ENCODE results near the gene DTL. TPM values are rescaled to one million over a fixed set of nuclear protein-coding genes. Genes with fewer than 3 reads are reported as not detected.

Gene DTL
- total RNA-seq, 1 experiment from 2014 or later = 73.0 TPM

- H3K79me2 ChIP-seq (ENCODE audit: insufficient read depth, low read length) = no peaks in the 10 kb centered on the region
- no peak overlapping the region for H4K8ac ChIP-seq (replicated peaks; ENCODE audit: insufficient read length, low read depth, low read length)
- Mint-ChIP-seq H3K4me3 (no peak overlapping the region), H3K9me3 (no peaks in the 10 kb centered on the region), H3K27ac (no peak overlapping the region), H3K27me3 (ENCODE audit: low read depth) (no peaks in the 10 kb centered on the region), H3K4me1 (no peaks in the 10 kb centered on the region), H3K36me3 (ENCODE audit: insufficient read depth in 1 of 3, low read depth in 3 of 3) (peaks cover 29 to 80% (median 73%) of the 10 kb centered on the region in 3 experiments; a peak in 6 of 7 replicates)
- no peak overlapping the region for H3K27ac ChIP-seq (ENCODE audit: insufficient read length, low read depth, low read length)
- no peak overlapping the region for H3K14ac ChIP-seq (ENCODE audit: insufficient read depth, low read length)
- no peak overlapping the region for H4K91ac ChIP-seq (ENCODE audit: insufficient read length, low read depth, low read length)
- H4K5ac ChIP-seq (ENCODE audit: insufficient read length, low read depth, low read length) = no peak overlapping the region
- no peak overlapping the region for H2BK20ac ChIP-seq (ENCODE audit: low read depth, low read length, poor library complexity, severe bottlenecking)
- peak; percentile 70 for TF ChIP-seq CTCF (conservative IDR thresholded peaks at IDR 0.05)
- no peak overlapping the region for H3T11ph ChIP-seq (ENCODE audit: low read length)
- no peaks in the 10 kb centered on the region for H3K27me3 ChIP-seq (ENCODE audit: insufficient read depth, low read length)
- no peak overlapping the region for H2BK5ac ChIP-seq (ENCODE audit: insufficient read length, low read length)
- H2BK120ac ChIP-seq (ENCODE audit: low read depth, low read length, poor library complexity, severe bottlenecking) = no peak overlapping the region
- H3K9ac ChIP-seq (ENCODE audit: extremely low read depth, insufficient read length, low read length) = no peak overlapping the region
- no peak overlapping the region for H3K18ac ChIP-seq (ENCODE audit: insufficient read length, low read depth, low read length)
- no peak overlapping the region for H2BK12ac ChIP-seq (ENCODE audit: insufficient read length, low read depth, low read length)
- no peaks in the 10 kb centered on the region for H3K23me2 ChIP-seq (ENCODE audit: insufficient read length, low read depth, low read length, poor library complexity, severe bottlenecking)
- H3K4ac ChIP-seq (ENCODE audit: low read depth, low read length) = no peak overlapping the region
- H2AK5ac ChIP-seq (ENCODE audit: insufficient read length, low read length) = no peak overlapping the region
- no peak overlapping the region for H3K23ac ChIP-seq (ENCODE audit: insufficient read length, low read depth, low read length)
- no peaks in the 10 kb centered on the region for H3K9me3 ChIP-seq (ENCODE audit: control insufficient read depth, low read depth, low read length)
- no peak for DNase-seq
- no peaks in the 10 kb centered on the region for H3K79me1 ChIP-seq (ENCODE audit: insufficient read depth, low read depth, low read length, poor library complexity, severe bottlenecking)
- no peaks in the 10 kb centered on the region for H3K4me1 ChIP-seq (ENCODE audit: insufficient read depth, low read length)
- no peak overlapping the region for H3K4me2 ChIP-seq (ENCODE audit: insufficient read depth, insufficient read length, low read length)
- no peaks in the 10 kb centered on the region for H4K20me1 ChIP-seq (ENCODE audit: control insufficient read depth, insufficient read depth, insufficient read length)
- H3K56ac ChIP-seq (ENCODE audit: insufficient read length, low read depth, low read length) = no peak overlapping the region
- no peak overlapping the region for H2BK15ac ChIP-seq (ENCODE audit: low read depth, low read length)
- H2AFZ ChIP-seq (ENCODE audit: low read length) = no peak overlapping the region
Measured at GRCh38 chr1:212070720-212071302, 35.3 kb downstream of the DTL start.

Measured in H9 (cell line).